ENCODE results near the gene MRPS5. TPM values are rescaled to one million over a fixed set of nuclear protein-coding genes. Genes with fewer than 3 reads are reported as not detected.

The MRPS5 gene
- total and polyA plus RNA-seq, 8 donors = 28.6 to 78.2 (median 47.2) TPM

DNA sequence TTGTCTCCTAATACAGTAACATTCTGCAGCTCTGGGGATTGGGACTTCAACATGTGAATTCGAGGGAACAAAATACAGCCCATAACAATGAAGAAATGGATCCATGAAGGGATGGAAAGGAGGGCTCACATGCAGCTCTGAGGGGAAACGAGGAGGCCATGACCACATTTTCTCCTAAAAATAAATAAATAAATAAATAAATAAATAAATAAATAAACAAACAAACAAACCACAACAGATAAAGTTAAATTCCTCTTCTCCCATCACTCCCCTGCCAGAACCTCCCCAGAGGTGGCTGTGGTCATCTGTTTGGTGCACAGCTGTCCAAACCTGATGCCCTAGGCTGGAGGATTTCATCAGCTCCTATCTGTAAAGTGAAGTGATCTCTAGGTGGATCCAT, 53.4 kb downstream of the MRPS5 start:
- intact Hi-C loops (cut with DNase I; ENCODE audit: low total_unique reads) = no loop called here
- H3K36me3 ChIP-seq = no peaks in the 10 kb centered on the region
- H3K27me3 ChIP-seq = peaks cover 0 to 12% (median 0%) of the 10 kb centered on the region in 3 donors
- no peak overlapping the region for H3K4me3 ChIP-seq
- 70 to 88% (median 75%) methylated on average over 2 of the region's 2 CpGs for WGBS, 5 donors
- H3K9me3 ChIP-seq = no peaks in the 10 kb centered on the region
- H3K4me1 ChIP-seq = no peaks in the 10 kb centered on the region
- DNase-seq = no peak
- no peak overlapping the region for H3K27ac ChIP-seq
- no peak for TF ChIP-seq EP300 (IDR thresholded peaks at IDR 0.05)
- no peak for TF ChIP-seq CTCF (IDR thresholded peaks at IDR 0.05)
- TF ChIP-seq POLR2AphosphoS5 (IDR thresholded peaks at IDR 0.05) = no peak
- no peak for TF ChIP-seq POLR2A (IDR thresholded peaks at IDR 0.05)

- H3K27me3 ChIP-seq = peaks cover 0 to 13% (median 0%) of the 10 kb centered on the region in 3 donors
- DNase-seq = peak in 1 of 2 donors; percentile 15
- H3K4me1 ChIP-seq = peaks cover 0 to 24% (median 13%) of the 10 kb centered on the region in 4 donors
- 72 to 79% (median 78%) methylated on average over 12 of the region's 12 CpGs for WGBS, 5 donors
- H3K36me3 ChIP-seq = no peaks in the 10 kb centered on the region
- H3K9me3 ChIP-seq = no peaks in the 10 kb centered on the region
- TF ChIP-seq EP300 (IDR thresholded peaks at IDR 0.05) (no peak), CTCF (IDR thresholded peaks at IDR 0.05) (no peak), POLR2AphosphoS5 (IDR thresholded peaks at IDR 0.05) (no peak), POLR2A (IDR thresholded peaks at IDR 0.05) (no peak)
- intact Hi-C loops (cut with DNase I; ENCODE audit: low total_unique reads) = no loop called here
- H3K4me3 ChIP-seq = no peak overlapping the region
- H3K27ac ChIP-seq = peak overlapping the region in 1 of 5 donors; percentile 12
These were observed 58.3 kb downstream of the MRPS5 start for GRCh38 chr2:95063086-95063958.

- peaks cover 0 to 13% (median 0%) of the 10 kb centered on the region in 3 donors for H3K27me3 ChIP-seq
- H3K27ac ChIP-seq = peak overlapping the region in 1 of 5 donors; percentile 12
- peak in 1 of 2 donors; percentile 45 for DNase-seq
- H3K4me3 ChIP-seq = no peak overlapping the region
- H3K9me3 ChIP-seq = no peaks in the 10 kb centered on the region
- peaks cover 0 to 24% (median 13%) of the 10 kb centered on the region in 4 donors for H3K4me1 ChIP-seq
- WGBS, 5 donors = 57 to 67% (median 61%) methylated on average over 11 of the region's 11 CpGs
- TF ChIP-seq EP300 (IDR thresholded peaks at IDR 0.05) = no peak
- TF ChIP-seq CTCF (IDR thresholded peaks at IDR 0.05) = peak in 1 of 7 experiments; percentile 16
- H3K36me3 ChIP-seq = no peaks in the 10 kb centered on the region
- intact Hi-C loops (cut with DNase I; ENCODE audit: low total_unique reads) = no loop called here
These were observed 59.1 kb downstream of the MRPS5 start for GRCh38 chr2:95062242-95063085.

DNA sequence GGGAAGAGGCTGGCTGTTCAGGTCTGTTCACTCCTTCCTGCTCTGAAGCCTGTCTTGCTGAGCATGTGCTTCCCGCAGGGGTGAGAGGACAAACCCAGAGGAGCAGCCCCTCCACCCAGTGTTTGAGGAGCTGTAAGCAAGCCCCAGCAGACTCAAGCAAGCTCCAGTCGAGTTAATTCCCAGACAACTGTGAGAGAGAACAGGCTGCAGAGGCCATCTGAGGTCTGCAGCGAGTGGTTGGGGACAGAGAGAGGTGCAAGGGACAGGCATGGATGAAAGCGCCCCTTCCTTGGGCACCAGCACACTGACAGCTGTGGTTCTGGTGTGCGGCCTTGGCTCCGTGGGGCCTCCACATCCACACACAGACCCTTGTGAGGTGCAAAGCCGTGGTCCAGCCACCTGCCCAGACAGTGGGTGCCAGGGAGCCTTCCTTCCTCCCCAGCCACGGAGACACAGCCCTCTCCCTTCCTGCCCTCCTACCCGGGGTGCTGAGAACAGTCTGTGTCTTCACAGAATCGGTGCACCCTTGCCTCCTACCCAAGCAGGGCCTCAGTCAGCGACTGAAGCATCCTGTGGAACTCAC, 59.9 kb downstream of the MRPS5 start:
- Histone ChIP-seq H3K9me3 (no peaks in the 10 kb centered on the region), H3K36me3 (no peaks in the 10 kb centered on the region), H3K27me3 (peaks cover 0 to 14% (median 0%) of the 10 kb centered on the region in 3 donors), H3K27ac (no peak overlapping the region), H3K4me3 (no peak overlapping the region), H3K4me1 (peaks cover 0 to 24% (median 13%) of the 10 kb centered on the region in 4 donors)
- intact Hi-C loops (cut with DNase I; ENCODE audit: low total_unique reads) = no loop called here
- DNase-seq = no peak
- TF ChIP-seq POLR2AphosphoS5 (IDR thresholded peaks at IDR 0.05) (no peak), POLR2A (IDR thresholded peaks at IDR 0.05) (no peak), CTCF (IDR thresholded peaks at IDR 0.05) (no peak), EP300 (IDR thresholded peaks at IDR 0.05) (no peak)
- WGBS, 5 donors = 71 to 80% (median 76%) methylated on average over 10 to 11 of the region's 11 CpGs
